ENCODE results near the gene ZSWIM5.
"Not testable (repeated sequence)": the region's sequence is repeated elsewhere in the genome, so short reads cannot be mapped to it uniquely, and the experiment has no call there.

Gene ZSWIM5

DNA sequence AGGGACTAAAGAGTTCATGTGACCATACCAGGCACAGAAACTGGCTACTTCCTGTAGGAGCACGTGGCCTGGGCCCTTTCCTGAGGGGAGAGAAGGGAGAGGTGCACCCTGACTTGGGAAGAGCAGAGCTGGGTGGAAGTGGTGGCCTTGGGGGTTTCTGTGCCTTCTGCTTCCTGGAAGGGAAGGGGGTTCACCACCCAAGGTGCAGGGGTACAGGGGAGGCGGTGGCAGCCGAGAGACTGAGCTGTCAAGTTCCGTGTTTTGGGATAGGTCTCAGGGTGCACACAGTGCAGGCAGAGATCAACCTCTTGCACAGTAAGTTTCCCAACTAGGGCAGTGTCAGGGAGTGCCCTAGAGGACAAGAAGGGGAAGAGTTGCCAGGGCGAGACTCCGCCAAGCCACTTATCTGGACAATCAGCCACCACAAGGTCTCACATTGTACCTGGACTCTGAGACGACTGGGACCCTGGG is 205.4 kb downstream of the ZSWIM5 start:
- DNase-seq (ENCODE audit: low spot score), result no peak
- TF ChIP-seq, protein P1, sequence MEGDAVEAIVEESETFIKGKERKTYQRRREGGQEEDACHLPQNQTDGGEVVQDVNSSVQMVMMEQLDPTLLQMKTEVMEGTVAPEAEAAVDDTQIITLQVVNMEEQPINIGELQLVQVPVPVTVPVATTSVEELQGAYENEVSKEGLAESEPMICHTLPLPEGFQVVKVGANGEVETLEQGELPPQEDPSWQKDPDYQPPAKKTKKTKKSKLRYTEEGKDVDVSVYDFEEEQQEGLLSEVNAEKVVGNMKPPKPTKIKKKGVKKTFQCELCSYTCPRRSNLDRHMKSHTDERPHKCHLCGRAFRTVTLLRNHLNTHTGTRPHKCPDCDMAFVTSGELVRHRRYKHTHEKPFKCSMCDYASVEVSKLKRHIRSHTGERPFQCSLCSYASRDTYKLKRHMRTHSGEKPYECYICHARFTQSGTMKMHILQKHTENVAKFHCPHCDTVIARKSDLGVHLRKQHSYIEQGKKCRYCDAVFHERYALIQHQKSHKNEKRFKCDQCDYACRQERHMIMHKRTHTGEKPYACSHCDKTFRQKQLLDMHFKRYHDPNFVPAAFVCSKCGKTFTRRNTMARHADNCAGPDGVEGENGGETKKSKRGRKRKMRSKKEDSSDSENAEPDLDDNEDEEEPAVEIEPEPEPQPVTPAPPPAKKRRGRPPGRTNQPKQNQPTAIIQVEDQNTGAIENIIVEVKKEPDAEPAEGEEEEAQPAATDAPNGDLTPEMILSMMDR (IDR thresholded peaks at IDR 0.05; ENCODE audit: extremely low read depth, insufficient read depth, missing control alignments), result no peak
- in situ Hi-C loops (cut with MboI; ENCODE audit: low pct_unique_long_range_greater_than_20kb, low sequenced_read_pairs, unreplicated experiment), result loop anchor here (25.0 kb wide), 1 partner anchor 486 kb away; the partner anchor contains the start of gene TESK2

GRCh38 chr1:44999232-44999631 is 207.2 kb downstream of the ZSWIM5 start:
- TF ChIP-seq, protein P1 (IDR thresholded peaks at IDR 0.05; ENCODE audit: extremely low read depth, insufficient read depth, missing control alignments), result no peak
- in situ Hi-C loops (cut with MboI; ENCODE audit: low pct_unique_long_range_greater_than_20kb, low sequenced_read_pairs, unreplicated experiment), result no loop called here
- no peak for DNase-seq (ENCODE audit: low spot score)

GRCh38 chr1:44995467-44996238 is 210.8 kb downstream of the ZSWIM5 start:
- in situ Hi-C loops (cut with MboI; ENCODE audit: low pct_unique_long_range_greater_than_20kb, low sequenced_read_pairs, unreplicated experiment), result no loop called here

GRCh38 chr1:44994309-44994898 is 212.0 kb downstream of the ZSWIM5 start:
- TF ChIP-seq, protein P1 (IDR thresholded peaks at IDR 0.05; ENCODE audit: extremely low read depth, insufficient read depth, missing control alignments), result no peak
- in situ Hi-C loops (cut with MboI; ENCODE audit: low pct_unique_long_range_greater_than_20kb, low sequenced_read_pairs, unreplicated experiment), result no loop called here
- no peak for DNase-seq (ENCODE audit: low spot score)

More at GRCh38 chr1:44995467-44996238, 210.8 kb downstream of the ZSWIM5 start:
- TF ChIP-seq, protein P1 (IDR thresholded peaks at IDR 0.05; ENCODE audit: extremely low read depth, insufficient read depth, missing control alignments), result no peak
- no peak for DNase-seq (ENCODE audit: low spot score)

- TF ChIP-seq, protein P1 (IDR thresholded peaks at IDR 0.05; ENCODE audit: extremely low read depth, insufficient read depth, missing control alignments), result no peak
- DNase-seq (ENCODE audit: low spot score), result no peak
- in situ Hi-C loops (cut with MboI; ENCODE audit: low pct_unique_long_range_greater_than_20kb, low sequenced_read_pairs, unreplicated experiment), result no loop called here
These were observed 217.8 kb downstream of the ZSWIM5 start for GRCh38 chr1:44988531-44989156.

DNA sequence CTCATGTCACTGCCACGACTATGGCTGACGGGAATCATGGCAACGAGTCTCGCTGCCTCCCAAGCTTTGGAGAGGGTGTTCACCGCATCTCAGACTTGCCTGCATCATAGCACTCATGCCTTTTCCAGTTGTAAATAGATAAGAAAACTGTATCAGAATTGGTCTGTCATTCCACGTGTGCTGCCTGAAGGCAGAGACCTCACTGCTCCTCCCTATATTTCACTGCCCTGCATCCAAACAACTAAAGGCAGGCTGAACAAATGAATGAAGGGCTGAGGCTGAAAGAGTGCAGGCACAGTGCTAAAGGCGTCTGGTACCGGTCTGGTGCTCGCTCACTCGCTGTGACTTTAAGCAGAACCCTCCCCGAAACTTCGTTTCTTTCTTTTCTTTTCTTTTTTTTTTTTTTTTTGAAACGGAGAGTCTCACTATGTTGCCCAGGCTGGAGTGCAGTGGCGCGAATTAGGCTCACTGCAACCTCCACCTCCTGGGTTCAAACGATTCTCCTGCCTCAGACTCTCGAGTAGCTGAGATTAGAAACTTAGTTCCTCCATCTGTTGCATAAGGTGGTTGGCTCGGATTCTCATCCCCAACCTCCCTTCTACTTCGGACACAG is 220.6 kb downstream of the ZSWIM5 start:
- DNase-seq (ENCODE audit: low spot score), result no peak
- TF ChIP-seq, protein P1 (IDR thresholded peaks at IDR 0.05; ENCODE audit: extremely low read depth, insufficient read depth, missing control alignments), result no peak
- in situ Hi-C loops (cut with MboI; ENCODE audit: low pct_unique_long_range_greater_than_20kb, low sequenced_read_pairs, unreplicated experiment), result no loop called here

GRCh38 chr1:44977372-44977771 is 229.0 kb downstream of the ZSWIM5 start:
- DNase-seq (ENCODE audit: low spot score); in situ Hi-C loops (cut with MboI; ENCODE audit: low pct_unique_long_range_greater_than_20kb, low sequenced_read_pairs, unreplicated experiment): not testable (repeated sequence)
